Uterus (tissue), 4 donors: ENCODE measurements around the gene PFDN2. TPM values are rescaled to one million over a fixed set of nuclear protein-coding genes. Genes with fewer than 3 reads are reported as not detected.
A peak's percentile ranks its signal among the peaks of the same experiment; 100 is the strongest.

Experiments
- DNase-seq, 2 donors: peaks; one replicate each; pipeline ENCODE4 v3.0.0-alpha.2; 2019 to 2020
- H3K27ac ChIP-seq, 2 donors: fragments of 200-600 bp; sonication (generic); 1 replicate in 1 of 2; 2 replicates in 1 of 2; pipeline ENCODE4 v1.5.1; 2016 to 2018
- H3K27me3 ChIP-seq, 2 donors: fragments of 200-600 bp; sonication (generic); one replicate each; pipeline ENCODE4 v1.5.1; 2018 to 2019; ENCODE audit warnings: control low read depth in 1 of 2
- H3K36me3 ChIP-seq, 2 donors: fragments of 200-600 bp; sonication (generic); one replicate each; pipeline ENCODE4 v1.5.1; 2019; ENCODE audit warnings: control low read depth in 1 of 2
- H3K4me1 ChIP-seq, 2 donors: fragments of 200-600 bp; sonication (generic); one replicate each; pipeline ENCODE4 v1.5.1; 2018 to 2019; ENCODE audit warnings: control low read depth in 1 of 2
- H3K4me3 ChIP-seq, 2 donors: fragments of 200-600 bp; sonication (generic); 1 replicate in 1 of 2; 2 replicates in 1 of 2; pipeline ENCODE4 v1.5.1; 2018 to 2019; ENCODE audit warnings: mild to moderate bottlenecking in 1 of 2
- H3K9me3 ChIP-seq, 2 donors: fragments of 200-600 bp; sonication (generic); one replicate each; pipeline ENCODE4 v1.5.1; 2019; ENCODE audit warnings: control low read depth in 1 of 2
- CTCF ChIP-seq, 4 experiments: fragments of 200-600 bp in 2 of 4; fragments of 450-650 bp in 2 of 4; sonication (generic) in 2 of 4; IDR thresholded peaks; one replicate each; pipeline ENCODE4 v1.5.1; 2016 to 2019; ENCODE audit warnings: antibody characterized with exemption in 4 of 4, mild to moderate bottlenecking in 2 of 4, moderate library complexity in 1 of 4
- POLR2A ChIP-seq, 2 donors: fragments of 450-650 bp; IDR thresholded peaks; one replicate each; pipeline ENCODE4 v1.6.1; 2016; ENCODE audit warnings: antibody characterized with exemption in 2 of 2, mild to moderate bottlenecking in 1 of 2, moderate library complexity in 1 of 2
- intact Hi-C: fragments of 100-400 bp; cut with DNase I; formaldehyde crosslinking; loops from one replicate; pipeline ENCODE4 v1.15.1; 2023; ENCODE audit warnings: low total_unique reads
- total RNA-seq, 4 donors: library from RNA; depleted of rRNA in 3 of 4; stranded (reverse); fragments of >200 nt in 3 of 4; gene quantifications; one replicate each; pipeline versions ENCODE4 v1.1.0 to v1.2.4, GENCODE V29; 2014 to 2023
- donor health status: DM: yes; HTN: yes; CAD: no.

The PFDN2 gene
- total RNA-seq, 4 donors from 2014 or later, result 3.3 to 38.9 (median 29.8) TPM

DNA sequence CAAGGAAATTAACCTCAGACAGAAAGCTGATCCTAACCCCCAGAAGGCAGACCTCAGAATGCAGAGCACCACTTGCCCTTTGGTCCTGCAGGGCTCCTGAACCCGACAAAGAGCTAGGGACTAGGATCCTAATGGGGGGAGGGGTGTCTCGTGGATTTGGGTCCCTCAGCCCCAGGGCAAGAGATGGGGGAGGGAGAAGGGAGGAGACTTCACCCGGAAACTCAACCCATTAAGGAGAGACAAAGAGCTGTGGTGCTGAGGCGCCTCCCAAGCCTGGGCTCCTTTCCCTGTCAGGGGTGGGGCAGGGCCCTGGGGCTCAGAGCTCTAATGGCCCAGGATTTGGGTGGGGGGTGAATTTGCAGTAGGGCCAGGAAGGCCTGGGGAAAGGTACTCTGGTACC is 31.4 kb downstream of the PFDN2 start:
- TF ChIP-seq CTCF (IDR thresholded peaks at IDR 0.05) (no peak), POLR2A (IDR thresholded peaks at IDR 0.05) (no peak)
- intact Hi-C loops, result no loop called here
- H3K4me1 ChIP-seq, result no peaks in the 10 kb centered on the region
- no peak for DNase-seq
- H3K27ac ChIP-seq, result no peak overlapping the region
- no peaks in the 10 kb centered on the region for H3K36me3 ChIP-seq
- H3K27me3 ChIP-seq, result no peaks in the 10 kb centered on the region
- H3K9me3 ChIP-seq, result no peaks in the 10 kb centered on the region
- no peak overlapping the region for H3K4me3 ChIP-seq

DNA sequence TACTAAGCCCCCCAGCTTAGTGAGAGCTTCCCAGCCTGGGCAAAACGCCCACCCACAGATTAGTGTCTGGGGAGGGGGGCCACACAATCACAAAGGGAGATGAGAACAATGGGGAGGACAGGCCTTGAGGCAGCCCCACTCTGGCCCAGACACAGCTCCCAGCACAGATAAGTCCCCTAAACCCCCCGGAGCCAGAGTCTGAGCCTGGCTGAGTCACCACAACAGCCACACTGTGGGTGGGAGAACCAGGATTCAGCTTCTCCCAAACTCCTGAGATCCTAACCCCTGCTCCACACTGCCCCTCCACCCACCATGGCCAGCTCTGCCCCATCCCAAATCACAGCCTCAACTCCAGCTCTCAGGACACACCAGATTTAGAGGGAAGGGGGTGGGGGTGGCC is 32.7 kb downstream of the PFDN2 start:
- no peak overlapping the region for H3K4me3 ChIP-seq
- no peaks in the 10 kb centered on the region for H3K27me3 ChIP-seq
- TF ChIP-seq POLR2A (IDR thresholded peaks at IDR 0.05), result no peak
- no peak for TF ChIP-seq CTCF (IDR thresholded peaks at IDR 0.05)
- H3K9me3 ChIP-seq, result no peaks in the 10 kb centered on the region
- no peaks in the 10 kb centered on the region for H3K36me3 ChIP-seq
- no peaks in the 10 kb centered on the region for H3K4me1 ChIP-seq
- no peak overlapping the region for H3K27ac ChIP-seq
- intact Hi-C loops, result no loop called here
- no peak for DNase-seq

GRCh38 chr1:161084597-161084988 is 33.2 kb downstream of the PFDN2 start:
- Histone ChIP-seq H3K27me3 (no peaks in the 10 kb centered on the region), H3K4me1 (no peaks in the 10 kb centered on the region), H3K9me3 (no peaks in the 10 kb centered on the region), H3K36me3 (no peaks in the 10 kb centered on the region), H3K27ac (no peak overlapping the region), H3K4me3 (no peak overlapping the region)
- TF ChIP-seq CTCF (IDR thresholded peaks at IDR 0.05) (no peak), POLR2A (IDR thresholded peaks at IDR 0.05) (no peak)
- no peak for DNase-seq
- intact Hi-C loops, result no loop called here

DNA sequence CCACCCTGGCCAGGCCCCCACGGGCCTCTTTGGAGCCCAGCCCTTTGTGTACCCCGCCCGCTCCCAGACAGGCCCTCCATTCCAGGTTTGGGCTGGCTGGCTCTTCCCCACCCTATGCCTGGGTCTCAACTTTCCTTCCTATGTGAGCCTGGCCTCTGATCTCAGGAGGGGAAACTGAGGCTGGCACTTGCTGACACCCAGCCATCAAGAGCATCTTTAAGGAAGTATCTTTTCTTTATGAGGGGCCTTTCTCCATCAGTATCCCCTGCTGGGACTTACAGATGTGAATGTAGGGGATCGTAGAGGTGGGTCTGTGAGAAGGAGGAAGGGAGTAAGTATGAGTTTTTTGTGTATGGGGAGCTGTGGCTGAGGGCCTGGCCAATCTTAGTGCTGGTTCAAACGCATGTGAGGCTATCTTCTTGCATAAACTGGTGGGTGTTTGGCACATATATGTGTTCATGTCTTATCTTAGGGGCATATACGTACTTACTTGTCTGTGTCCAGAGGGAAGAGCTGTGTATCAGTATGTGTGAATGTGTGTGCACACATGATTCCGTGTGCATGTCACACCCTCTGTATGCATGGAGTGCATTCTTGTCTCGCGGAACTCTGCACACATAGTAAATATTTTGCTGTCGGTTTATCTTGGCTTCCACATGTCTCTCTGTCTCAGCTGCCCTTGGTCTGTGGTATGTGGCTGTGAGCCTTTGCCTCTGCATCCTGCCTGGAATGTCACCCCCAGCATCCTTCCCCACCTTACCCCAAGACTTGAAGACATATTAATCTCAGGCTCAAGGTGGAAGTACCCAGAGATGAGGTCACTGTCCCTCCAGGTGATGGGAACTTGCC is 33.9 kb downstream of the PFDN2 start:
- H3K27ac ChIP-seq, result no peak overlapping the region
- H3K4me3 ChIP-seq, result no peak overlapping the region
- no peaks in the 10 kb centered on the region for H3K36me3 ChIP-seq
- no peaks in the 10 kb centered on the region for H3K9me3 ChIP-seq
- TF ChIP-seq POLR2A (IDR thresholded peaks at IDR 0.05), result no peak
- no peak for TF ChIP-seq CTCF (IDR thresholded peaks at IDR 0.05)
- no peak for DNase-seq
- intact Hi-C loops, result no loop called here
- H3K27me3 ChIP-seq, result no peaks in the 10 kb centered on the region
- no peaks in the 10 kb centered on the region for H3K4me1 ChIP-seq

- intact Hi-C loops, result no loop called here
- Histone ChIP-seq H3K36me3 (no peaks in the 10 kb centered on the region), H3K4me1 (no peaks in the 10 kb centered on the region), H3K27me3 (no peaks in the 10 kb centered on the region), H3K27ac (no peak overlapping the region), H3K4me3 (no peak overlapping the region), H3K9me3 (no peaks in the 10 kb centered on the region)
- peak in 1 of 2 donors; percentile 28 for DNase-seq
- TF ChIP-seq POLR2A (IDR thresholded peaks at IDR 0.05), result no peak
- no peak for TF ChIP-seq CTCF (IDR thresholded peaks at IDR 0.05)
Measured at GRCh38 chr1:161082996-161083747, 34.7 kb downstream of the PFDN2 start.
